ENCODE data around the gene CHD1. TPM values are rescaled to one million over a fixed set of nuclear protein-coding genes. Genes with fewer than 3 reads are reported as not detected.

CHD1 gene
- total RNA-seq, 1 experiment from 2014 or later: 36.5 TPM

- no peak overlapping the region for H3K27ac ChIP-seq (ENCODE audit: low read length)
- DNase-seq (ENCODE audit: low read depth, low spot score) (no peak), ATAC-seq (no peak)
- TF ChIP-seq TCF7L2 (IDR thresholded peaks at IDR 0.05; ENCODE audit: low read depth, low read length) (no peak), CTCF (IDR thresholded peaks at IDR 0.05) (no peak), POLR2AphosphoS5 (IDR thresholded peaks at IDR 0.05; ENCODE audit: low read depth, low read length) (no peak)
- no peaks in the 10 kb centered on the region for H3K27me3 ChIP-seq (ENCODE audit: control insufficient read depth, insufficient read depth, low read length)
- intact Hi-C loops (cut with micrococcal nuclease; ENCODE audit: unreplicated experiment) (no loop called here), in situ Hi-C loops (cut with HindIII; ENCODE audit: low pct_unique_long_range_greater_than_20kb, low sequenced_read_pairs) (no loop called here)
- H3K4me1 ChIP-seq (ENCODE audit: control insufficient read depth, insufficient read depth, low read length): peaks cover 5% of the 10 kb centered on the region; the same call in 1 of the 2 replicates
- no peak overlapping the region for H3K4me3 ChIP-seq (ENCODE audit: low read depth in 2 of 2, low read length in 2 of 2)
- BruUV-seq (replicated peaks): no TSS peak
- ChIA-PET CTCF (no interaction called here), POLR2A (no interaction called here)
- no peaks in the 10 kb centered on the region for H3K9me3 ChIP-seq (ENCODE audit: control insufficient read depth, insufficient read depth, low read depth, low read length)
- no peaks in the 10 kb centered on the region for H3K36me3 ChIP-seq (ENCODE audit: control insufficient read depth, insufficient read depth, low read length)
Observed at GRCh38 chr5:98935206-98935605, 6.4 kb upstream of the CHD1 start.

- in situ Hi-C loops (cut with HindIII; ENCODE audit: low pct_unique_long_range_greater_than_20kb, low sequenced_read_pairs) (no loop called here), intact Hi-C loops (cut with micrococcal nuclease; ENCODE audit: unreplicated experiment) (no loop called here)
- Histone ChIP-seq H3K9me3 (ENCODE audit: control insufficient read depth, insufficient read depth, low read depth, low read length) (no peaks in the 10 kb centered on the region), H3K4me1 (ENCODE audit: control insufficient read depth, insufficient read depth, low read length) (peaks cover 8% of the 10 kb centered on the region; the same call in 1 of the 2 replicates), H3K27ac (ENCODE audit: low read length) (no peak overlapping the region), H3K4me3 (ENCODE audit: low read depth in 2 of 2, low read length in 2 of 2) (no peak overlapping the region), H3K36me3 (ENCODE audit: control insufficient read depth, insufficient read depth, low read length) (no peaks in the 10 kb centered on the region), H3K27me3 (ENCODE audit: control insufficient read depth, insufficient read depth, low read length) (no peaks in the 10 kb centered on the region)
- ATAC-seq (no peak), DNase-seq (ENCODE audit: low read depth, low spot score) (no peak)
- ChIA-PET CTCF (interaction anchor here (0.7 kb wide), 1 partner anchor 20 kb away, joined by 5 read pairs; no protein-coding TSS in a partner anchor), POLR2A (no interaction called here)
- no TSS peak for BruUV-seq (replicated peaks)
- no peak for TF ChIP-seq POLR2AphosphoS5 (IDR thresholded peaks at IDR 0.05; ENCODE audit: low read depth, low read length)
- TF ChIP-seq TCF7L2 (IDR thresholded peaks at IDR 0.05; ENCODE audit: low read depth, low read length): no peak
- TF ChIP-seq CTCF (IDR thresholded peaks at IDR 0.05): no peak
- TF ChIP-seq SIN3A (IDR thresholded peaks at IDR 0.05; ENCODE audit: borderline replicate concordance, insufficient read depth, low read depth, low read length): no peak
- TF ChIP-seq, protein P1, sequence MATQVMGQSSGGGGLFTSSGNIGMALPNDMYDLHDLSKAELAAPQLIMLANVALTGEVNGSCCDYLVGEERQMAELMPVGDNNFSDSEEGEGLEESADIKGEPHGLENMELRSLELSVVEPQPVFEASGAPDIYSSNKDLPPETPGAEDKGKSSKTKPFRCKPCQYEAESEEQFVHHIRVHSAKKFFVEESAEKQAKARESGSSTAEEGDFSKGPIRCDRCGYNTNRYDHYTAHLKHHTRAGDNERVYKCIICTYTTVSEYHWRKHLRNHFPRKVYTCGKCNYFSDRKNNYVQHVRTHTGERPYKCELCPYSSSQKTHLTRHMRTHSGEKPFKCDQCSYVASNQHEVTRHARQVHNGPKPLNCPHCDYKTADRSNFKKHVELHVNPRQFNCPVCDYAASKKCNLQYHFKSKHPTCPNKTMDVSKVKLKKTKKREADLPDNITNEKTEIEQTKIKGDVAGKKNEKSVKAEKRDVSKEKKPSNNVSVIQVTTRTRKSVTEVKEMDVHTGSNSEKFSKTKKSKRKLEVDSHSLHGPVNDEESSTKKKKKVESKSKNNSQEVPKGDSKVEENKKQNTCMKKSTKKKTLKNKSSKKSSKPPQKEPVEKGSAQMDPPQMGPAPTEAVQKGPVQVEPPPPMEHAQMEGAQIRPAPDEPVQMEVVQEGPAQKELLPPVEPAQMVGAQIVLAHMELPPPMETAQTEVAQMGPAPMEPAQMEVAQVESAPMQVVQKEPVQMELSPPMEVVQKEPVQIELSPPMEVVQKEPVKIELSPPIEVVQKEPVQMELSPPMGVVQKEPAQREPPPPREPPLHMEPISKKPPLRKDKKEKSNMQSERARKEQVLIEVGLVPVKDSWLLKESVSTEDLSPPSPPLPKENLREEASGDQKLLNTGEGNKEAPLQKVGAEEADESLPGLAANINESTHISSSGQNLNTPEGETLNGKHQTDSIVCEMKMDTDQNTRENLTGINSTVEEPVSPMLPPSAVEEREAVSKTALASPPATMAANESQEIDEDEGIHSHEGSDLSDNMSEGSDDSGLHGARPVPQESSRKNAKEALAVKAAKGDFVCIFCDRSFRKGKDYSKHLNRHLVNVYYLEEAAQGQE (IDR thresholded peaks at IDR 0.05; ENCODE audit: insufficient read depth in 1 of 2, low read depth in 2 of 2, low read length in 1 of 2): no peak
Observed at GRCh38 chr5:98934546-98934945, 5.7 kb upstream of the CHD1 start.

Data from Panc1 (cell line).